Middle frontal gyrus (tissue), 1 donor: Measurements from ENCODE around the gene VPS16.
"Not testable (repeated sequence)": the region's sequence is repeated elsewhere in the genome, so short reads cannot be mapped to it uniquely, and the experiment has no call there.

ENCODE experiments used
- DNase-seq: peaks from one replicate; pipeline ENCODE4 v3.0.0-alpha.2; 2015; ENCODE audit warnings: low spot score; ENCODE audit errors: extremely low spot score

The VPS16 gene

DNA sequence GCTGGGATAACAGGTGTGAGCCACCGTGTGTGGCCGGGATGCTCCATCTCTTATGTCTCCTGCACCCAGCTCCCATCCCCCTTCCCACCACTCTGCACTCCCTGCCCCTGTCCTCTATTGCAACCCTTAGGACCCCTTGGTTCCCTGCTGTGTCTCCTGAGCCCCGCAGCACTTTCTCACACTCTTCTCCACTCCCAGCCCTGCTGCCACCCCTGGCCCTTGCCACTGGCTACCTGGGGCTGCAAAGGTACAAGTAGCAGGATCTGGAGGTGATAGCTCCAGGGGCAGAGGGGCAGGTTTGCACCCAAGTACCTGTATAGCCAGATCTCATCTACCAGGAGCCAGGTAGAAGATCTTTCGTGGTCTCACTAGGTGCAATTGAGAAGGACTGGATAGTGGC is 33.5 kb upstream of the VPS16 start:
- DNase-seq, result no peak

DNA sequence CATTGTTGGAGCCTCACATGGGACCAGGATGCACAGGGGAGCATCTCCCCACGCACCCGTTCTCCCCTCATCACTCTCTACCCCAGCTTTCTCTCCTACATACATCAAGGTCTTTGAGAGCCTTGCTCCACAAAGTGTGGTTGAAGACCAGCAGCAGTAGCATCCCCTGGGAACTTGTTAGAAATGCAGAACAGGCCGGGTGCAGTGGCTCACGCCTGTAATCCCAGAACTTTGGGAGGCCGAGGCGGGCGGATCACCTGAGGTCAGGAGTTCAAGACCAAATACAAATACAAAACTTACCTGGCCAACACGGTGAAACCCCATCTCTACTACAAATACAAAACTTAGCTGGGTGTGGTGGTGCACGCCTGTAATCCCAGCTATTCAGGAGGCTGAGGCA is 32.6 kb upstream of the VPS16 start:
- not testable (repeated sequence) for DNase-seq

DNA sequence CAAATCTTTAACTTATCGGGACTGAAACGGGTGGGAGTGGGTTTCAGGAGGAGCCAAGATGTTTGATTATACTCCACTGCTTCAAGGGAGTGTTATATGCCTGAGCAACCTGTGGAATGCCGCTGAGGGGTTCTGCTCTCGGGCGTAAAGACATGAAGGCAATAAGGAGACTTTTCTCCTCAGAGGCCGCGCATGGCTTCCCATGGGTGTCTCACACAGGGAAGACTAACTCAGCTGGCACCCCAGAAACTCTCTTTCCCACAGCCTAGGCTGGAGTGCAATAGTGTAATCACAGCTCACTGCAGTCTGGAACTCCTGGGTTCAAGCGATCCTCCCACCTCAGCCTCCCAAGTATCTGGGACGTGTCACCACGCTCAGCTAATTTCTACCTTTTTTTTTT is 30.9 kb upstream of the VPS16 start:
- DNase-seq, result no peak

DNA sequence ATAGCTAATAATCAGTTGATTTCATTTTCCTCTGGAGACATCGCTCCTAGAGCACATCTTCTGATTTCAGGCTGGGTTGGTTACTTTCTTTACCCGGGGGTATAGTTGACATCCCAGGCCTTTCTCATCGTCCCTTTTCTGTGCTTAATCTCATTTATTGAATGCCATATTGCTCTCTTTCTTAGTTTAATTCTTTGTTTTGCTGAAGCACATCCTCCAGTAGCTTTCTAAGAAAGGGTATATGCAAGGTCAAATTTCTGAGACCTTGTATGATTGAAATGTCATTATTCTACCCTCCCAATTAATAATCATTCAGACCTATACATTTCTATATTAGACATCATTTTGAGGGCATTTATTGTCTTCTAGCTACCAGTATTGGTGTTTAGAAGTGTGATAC is 28.4 kb upstream of the VPS16 start:
- no peak for DNase-seq

DNA sequence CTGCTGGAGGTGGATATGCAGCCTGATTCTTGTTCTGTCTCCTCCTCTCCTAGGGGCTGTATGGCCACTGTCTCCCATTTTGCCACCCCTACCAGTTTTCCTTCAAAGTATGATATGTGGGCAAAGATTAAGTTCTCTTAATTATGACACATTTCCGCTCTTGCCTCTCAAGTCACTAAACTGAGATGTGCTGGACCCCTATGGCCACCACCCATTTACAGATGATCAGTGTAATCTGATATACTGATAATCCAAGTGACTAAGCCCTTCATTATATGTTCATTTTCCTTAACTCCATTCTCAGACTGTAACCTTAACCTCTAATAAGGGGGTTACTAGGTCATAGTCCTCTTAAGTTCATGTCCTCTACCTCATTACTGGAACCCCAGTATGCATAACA is 26.5 kb upstream of the VPS16 start:
- no peak for DNase-seq

DNA sequence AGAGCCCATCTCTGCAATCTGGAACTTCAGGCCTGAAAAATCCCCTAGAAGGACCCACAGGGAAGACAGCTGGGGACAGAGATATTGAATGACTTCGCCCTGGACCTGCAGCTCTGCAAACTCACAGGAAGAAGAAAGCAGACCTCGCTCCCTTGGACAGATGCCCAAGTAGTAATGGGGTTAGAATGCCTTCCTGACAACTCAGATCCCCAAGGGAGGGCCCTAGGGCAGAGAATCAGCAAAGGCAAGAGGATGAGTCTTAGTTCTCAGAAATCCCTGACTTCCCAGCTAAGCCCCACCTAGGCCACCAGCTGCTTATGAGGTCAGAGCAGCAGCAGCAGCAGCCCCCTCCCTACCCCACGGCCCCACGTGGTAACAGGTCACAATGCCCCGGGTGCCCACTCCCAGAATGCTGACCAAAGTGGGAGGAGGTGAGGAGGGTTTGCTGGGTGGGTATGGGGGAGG is 25.9 kb upstream of the VPS16 start, which contains the start of gene C20orf141:
Gene C20orf141 (plus strand): TSS at position 401 of the 465 bp plus-strand sequence. CDS start 198 bp downstream, outside the sequence.
- no peak for DNase-seq

DNA sequence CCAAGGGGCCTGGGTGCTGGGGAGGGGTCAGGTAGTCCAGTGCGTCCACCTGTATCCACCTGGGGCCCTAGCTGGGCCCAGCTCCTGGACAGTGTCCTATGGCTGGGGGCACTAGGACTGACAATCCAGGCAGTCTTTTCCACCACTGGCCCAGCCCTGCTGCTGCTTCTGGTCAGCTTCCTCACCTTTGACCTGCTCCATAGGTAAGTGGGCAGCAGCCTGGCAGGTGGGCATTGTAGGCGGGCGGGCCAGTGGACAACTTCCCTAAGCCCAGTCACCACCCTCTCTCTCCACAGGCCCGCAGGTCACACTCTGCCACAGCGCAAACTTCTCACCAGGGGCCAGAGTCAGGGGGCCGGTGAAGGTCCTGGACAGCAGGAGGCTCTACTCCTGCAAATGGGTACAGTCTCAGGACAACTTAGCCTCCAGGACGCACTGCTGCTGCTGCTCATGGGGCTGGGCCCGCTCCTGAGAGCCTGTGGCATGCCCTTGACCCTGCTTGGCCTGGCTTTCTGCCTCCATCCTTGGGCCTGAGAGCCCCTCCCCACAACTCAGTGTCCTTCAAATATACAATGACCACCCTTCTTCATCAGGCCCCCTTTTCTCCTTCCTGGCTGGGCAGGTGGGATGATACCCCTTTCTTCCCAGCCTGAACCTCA is 25.2 kb upstream of the VPS16 start:
- no peak for DNase-seq

DNA sequence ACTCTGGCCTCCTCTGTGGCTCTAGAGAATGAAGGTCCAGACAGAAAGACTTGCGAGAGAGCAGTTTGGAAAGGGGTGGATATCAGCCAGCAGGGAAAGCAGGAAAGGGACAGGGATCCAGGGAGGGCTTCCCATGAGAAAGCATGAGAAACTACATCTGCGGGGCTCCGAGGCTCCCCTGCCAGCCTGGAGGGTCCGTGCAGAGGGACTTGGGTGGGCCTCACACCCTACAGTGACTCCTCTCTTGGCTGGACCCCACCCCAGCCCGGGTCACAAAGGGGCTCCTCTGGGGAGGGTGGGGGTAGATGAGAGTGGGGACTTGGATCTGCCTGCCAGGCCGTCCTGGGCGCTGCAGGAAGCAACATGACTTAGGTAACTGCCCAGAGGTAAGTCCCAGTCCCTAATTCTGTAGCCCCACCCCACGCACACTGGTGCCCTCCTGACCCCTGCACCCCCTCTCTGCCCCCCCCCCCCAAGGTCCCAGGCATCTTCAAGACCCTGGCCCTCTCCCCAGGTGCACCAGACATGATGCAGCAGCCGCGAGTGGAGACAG is 24.4 kb upstream of the VPS16 start, which contains the start of gene TMEM239:
Gene TMEM239 (plus strand): TSS at position 335 of the 553 bp plus-strand sequence. CDS start 191 bp downstream, at position 526.
- no peak for DNase-seq

DNA sequence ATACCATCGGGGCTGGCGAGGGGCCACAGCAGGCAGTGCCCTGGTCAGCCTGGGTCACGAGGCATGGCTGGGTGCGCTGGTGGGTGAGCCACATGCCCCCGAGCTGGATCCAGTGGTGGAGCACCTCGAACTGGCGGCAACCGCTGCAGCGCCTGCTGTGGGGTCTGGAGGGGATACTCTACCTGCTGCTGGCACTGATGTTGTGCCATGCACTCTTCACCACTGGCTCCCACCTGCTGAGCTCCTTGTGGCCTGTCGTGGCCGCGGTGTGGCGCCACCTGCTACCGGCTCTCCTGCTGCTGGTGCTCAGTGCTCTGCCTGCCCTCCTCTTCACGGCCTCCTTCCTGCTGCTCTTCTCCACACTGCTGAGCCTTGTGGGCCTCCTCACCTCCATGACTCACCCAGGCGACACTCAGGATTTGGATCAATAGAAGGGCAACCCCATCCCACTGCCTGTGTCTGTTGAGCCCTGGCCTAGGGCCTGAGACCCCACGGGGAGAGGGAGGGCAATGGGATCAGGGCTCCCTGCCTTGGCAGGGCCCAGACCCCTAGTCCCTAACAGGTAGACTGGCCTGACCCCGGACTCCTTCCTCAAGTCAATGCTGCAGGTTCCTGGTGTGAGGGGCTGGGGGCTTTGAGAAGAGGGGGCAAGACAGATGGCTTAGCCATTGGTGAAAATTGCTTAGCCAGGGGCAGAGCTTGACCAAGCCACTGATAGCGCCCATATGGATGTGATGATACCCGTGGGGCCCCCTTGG is 23.8 kb upstream of the VPS16 start:
- no peak for DNase-seq

DNA sequence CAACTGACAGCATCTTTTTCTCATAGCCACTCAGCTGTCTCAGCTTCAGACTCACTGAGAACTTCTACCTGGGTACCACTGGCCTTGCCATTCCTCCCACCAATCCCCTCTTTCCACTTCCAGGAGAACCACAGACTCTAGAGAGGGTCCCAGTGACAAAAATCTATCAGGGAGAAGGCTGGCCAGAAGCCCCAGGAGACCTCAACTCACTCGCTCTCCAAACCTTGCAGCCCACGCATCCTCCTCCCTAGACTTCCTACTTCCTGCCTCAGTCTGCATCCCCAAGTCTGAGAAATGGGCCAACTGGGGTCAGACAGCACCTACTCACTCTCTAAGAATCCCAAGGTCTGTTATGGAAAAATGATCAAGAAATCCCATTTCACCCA is 23.2 kb upstream of the VPS16 start:
- DNase-seq, result no peak

DNA sequence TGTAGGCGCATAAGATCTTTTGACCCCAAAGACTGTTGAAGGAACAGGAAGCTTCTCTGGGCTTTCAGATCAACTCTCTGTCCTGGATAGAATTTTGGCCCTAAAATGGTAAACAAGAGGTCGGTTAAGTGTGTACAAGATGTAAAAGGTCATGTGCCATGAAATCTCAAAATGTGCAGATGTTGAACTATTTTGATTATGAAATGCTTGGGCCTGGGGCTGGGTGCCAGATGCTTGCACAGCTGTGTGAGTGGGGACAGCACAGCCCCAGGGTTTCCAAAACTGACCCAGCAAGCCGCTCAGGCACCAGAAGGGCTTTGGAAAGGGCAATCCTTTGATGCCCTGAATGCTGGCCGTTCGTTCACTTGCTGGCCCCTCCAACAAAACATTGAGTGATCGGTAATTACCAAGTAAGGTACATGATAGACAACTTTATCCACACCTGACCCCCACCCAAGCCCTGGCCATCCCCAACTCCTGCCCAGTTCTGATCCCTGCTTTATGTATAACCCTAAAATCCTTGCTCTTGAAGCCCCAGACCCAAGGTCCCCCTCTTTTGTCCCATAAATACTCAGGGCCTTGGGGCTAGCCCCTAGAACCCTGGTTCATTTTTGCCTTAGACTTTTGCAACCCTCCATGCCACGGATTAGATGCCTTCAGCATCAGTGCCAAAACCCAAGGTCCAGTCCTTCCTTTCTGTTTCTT is 22.5 kb upstream of the VPS16 start:
- DNase-seq, result no peak

DNA sequence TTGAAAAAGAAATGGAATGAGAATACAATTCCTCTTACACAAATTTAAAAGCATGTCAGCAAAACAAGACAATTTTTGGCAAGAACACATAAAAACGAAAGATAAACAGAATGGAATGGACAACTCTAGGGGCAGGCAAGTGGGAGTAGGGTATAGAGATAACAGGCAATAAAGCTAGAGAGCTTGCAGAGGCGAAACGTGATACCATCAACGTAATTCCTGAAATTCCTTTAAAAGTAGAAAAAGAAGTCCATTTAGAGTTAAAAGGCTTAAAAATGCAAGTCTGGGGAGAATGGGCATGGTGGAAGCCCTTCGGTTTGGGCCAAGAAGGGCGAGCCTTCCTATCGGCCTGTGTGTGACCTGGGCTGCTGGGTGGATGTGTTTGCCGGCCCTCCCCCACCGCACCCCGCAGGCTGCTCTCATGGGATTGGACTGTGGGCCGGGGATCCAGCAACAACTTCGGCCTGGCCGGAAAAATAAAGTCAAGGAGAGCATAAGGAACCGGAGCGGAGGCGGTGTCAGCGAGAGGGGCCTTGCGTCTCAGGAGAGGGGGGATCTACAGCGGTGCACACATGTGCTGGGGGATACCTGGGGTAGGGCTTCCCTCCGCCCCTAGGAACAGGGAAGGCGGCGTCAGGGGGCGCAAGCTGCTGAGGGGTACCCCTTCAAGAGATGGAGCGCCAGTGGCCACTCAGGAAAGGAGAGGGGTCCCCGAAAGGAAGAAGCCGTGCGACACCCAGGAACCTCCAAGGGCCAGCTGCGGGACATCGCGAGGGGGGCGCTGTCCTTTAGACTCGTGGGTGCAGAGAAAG is 20.3 kb upstream of the VPS16 start:
- no peak for DNase-seq

DNA sequence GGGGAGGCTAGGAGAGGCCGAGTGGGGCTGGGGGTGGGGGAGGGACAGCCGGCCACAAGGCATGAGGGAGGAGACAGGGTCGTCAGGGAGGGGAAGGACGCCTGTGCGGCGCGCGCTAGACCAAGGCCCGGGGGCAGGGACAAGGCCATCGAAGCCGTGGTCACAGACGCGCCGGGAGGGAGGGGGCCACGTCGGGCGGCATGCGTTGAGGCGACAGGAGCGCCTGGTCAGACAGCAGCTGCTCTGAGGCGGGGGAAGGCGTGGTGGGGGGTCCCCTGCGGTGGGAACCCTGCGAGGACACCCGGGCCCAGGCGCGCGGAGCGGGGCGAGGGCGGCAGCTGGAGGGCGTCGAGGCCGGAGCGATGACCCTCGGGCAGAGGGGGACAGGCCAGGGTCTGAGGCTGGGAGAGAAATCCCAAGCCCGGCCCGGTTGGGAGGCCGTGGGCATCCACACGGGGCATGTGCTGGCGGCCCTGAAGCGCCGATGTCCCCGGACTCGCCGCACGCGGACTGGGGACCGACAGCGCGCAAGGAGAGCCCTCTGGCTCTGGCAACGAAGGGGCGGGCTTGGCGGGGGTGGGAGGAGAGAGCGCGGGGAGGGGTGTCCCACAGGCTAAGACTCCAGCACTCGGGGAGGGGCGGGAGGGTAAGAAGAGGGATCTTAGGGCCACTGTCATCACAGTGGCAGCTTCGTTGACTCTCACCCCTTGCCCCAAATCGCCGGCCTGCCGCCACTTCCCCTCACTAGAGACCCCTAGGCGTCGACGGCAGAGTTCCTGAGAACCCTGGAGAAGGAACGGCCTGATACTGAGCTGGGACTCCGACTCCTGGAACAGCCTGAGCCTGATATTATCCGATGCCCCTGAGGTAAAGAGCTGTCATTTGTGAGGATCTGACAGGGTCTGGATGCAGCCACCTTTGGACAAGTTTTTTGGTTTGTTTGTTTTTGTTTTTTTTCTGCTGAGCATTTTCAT is 19.4 kb upstream of the VPS16 start:
- no peak for DNase-seq

DNA sequence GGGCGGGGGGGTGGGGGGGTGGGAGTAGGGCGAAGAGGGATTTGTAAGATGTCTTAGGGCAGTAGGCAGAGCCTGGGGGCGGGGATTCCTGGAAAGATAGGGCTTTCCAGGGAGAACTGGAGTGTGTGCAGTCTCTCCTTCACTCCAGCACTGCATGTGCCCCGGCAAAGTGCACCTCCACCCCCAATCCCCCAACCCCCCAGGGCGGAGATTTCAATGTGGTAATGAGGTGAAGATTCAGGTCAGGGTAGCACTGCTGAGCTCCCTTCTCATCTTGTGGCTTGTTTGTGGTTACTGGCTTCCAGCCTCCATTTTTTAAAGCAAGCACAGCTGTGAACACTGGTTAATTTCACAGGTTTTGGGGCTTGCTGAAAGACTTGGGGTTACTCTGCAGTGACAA is 18.5 kb upstream of the VPS16 start:
- DNase-seq, result no peak

DNA sequence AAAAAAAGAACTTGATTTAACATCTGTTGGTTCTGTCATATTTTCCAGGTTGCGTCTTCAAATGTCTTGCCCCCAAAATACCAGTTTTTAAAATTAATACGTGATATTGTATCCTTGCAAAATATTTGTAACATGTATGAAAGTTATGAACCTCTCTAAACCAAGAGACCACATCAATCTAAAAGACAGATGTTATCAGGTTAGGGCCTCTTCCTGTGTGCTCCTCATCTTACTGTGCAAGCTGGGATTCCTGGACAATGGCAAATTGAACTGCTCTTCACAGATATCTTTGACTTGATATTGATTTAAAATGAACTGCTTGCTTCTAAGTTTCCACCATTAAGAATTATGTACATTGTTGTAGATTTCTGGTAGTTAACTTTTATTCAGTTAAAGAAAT is 14.8 kb upstream of the VPS16 start:
- no peak for DNase-seq

DNA sequence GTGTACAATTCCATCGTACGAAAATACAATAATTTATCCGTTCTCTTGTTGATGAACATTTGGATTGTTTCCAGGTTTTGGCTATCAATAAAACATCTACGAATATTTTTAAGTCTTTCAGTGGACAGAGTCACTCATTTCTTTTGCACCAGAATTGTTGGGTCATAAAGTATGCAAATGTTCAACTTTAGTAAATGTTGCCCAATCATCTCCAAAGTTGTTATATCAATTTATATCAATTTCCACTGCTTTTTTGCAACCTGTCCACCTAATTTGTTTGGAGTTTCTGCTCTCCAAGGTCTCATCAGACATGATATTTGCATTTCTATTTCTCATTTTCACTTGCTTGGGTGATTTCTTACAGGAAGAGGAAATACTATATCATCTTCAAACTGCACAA is 13.9 kb upstream of the VPS16 start:
- no peak for DNase-seq

DNA sequence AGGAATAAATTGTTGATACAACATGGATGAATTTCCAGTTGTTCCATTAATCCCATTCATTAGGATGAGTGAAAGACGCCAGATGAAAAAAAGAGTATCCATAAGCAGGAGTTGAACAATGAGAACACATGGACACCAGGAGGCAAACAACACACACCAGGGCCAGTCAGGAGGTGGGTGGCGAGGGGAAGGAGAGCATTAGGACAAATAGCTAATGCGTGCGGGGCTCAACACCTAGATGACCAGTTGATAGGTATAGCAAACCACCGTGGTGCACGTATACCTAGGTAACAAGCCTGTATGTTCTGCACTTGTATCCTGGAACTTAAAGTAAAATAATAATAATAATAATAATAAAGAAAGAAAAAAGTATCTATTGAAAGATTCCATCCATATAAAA is 11.2 kb upstream of the VPS16 start:
- no peak for DNase-seq

DNA sequence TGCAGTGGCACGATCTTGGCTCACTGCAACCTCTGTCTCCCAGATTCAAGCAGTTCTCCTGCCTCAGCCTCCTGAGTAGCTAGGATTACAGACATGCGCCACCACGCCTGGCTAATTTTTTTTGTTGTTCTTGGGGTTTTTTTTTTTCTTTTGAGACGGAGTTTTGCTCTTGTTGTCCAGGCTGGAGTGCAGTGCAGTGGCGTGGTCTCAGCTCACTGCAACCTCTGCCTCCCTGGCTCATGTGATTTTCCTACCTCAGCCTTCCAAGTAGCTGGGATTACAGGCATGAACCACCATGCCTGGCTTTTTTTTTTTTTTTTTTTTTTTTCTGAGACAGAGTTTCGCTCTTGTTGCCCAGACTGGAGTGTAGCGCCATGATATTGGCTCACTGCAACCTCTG is 9.3 kb upstream of the VPS16 start:
- not testable (repeated sequence) for DNase-seq

DNA sequence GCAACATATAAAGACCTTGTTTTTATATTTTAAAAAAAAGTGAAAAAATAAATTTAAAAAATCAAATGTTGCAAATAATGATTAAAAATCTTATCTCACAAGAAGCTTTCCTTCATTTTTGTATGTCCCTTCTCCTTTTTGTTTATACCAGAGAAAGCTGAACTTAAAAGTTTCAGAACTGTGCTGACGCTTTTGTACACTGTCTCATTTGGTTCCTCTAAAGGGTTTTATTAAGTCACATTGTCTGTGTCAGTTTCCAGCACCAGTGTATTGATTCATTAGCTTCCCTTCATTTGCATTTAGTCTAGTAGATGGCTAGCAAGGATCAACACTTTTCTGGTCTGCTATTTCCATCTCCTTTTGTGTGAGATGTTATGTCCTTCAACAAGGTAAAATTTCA is 6.8 kb upstream of the VPS16 start:
- DNase-seq, result no peak
